Measurements from ENCODE around the gene TAB2. TPM values are rescaled to one million over a fixed set of nuclear protein-coding genes. Genes with fewer than 3 reads are reported as not detected.
"Not testable (repeated sequence)": the region's sequence is repeated elsewhere in the genome, so short reads cannot be mapped to it uniquely, and the experiment has no call there.

The TAB2 gene
- polyA plus RNA-seq, 1 donor: 98.7 TPM

- DNase-seq: no peak
Measured at GRCh38 chr6:149458806-149459205, 141.3 kb downstream of the TAB2 start.

- no peak for DNase-seq
Measured at GRCh38 chr6:149459761-149460160, 142.2 kb downstream of the TAB2 start.

GRCh38 chr6:149460249-149460648 is 142.7 kb downstream of the TAB2 start:
- DNase-seq: not testable (repeated sequence)

Other genes with a start within 250 kb of the TAB2 start
- gene SUMO4, start 82.5 kb downstream of the TAB2 start, polyA plus RNA-seq (ENCODE audit: insufficient read length): 1.0 TPM
- gene ZC3H12D, start 167.3 kb downstream of the TAB2 start, polyA plus RNA-seq (ENCODE audit: insufficient read length): 0.70 TPM
- gene PPIL4, start 228.3 kb downstream of the TAB2 start, polyA plus RNA-seq (ENCODE audit: insufficient read length): 66.2 TPM
- gene GINM1, start 248.7 kb downstream of the TAB2 start, polyA plus RNA-seq (ENCODE audit: insufficient read length): 95.2 TPM

All from left kidney (tissue), 2 donors.